GM12865 (cell line): ENCODE measurements around the gene PPP1R36.
A peak's percentile ranks its signal among the peaks of the same experiment; 100 is the strongest.
"Not testable (repeated sequence)": the region's sequence is repeated elsewhere in the genome, so short reads cannot be mapped to it uniquely, and the experiment has no call there.

ENCODE experiments used
- DNase-seq: peaks from one replicate; pipeline ENCODE4 v3.0.0; 2010; ENCODE audit warnings: low read depth
- H3K4me3 ChIP-seq: 2 replicates; pipeline ENCODE4 v1.5.1; 2011; ENCODE audit warnings: mild to moderate bottlenecking, low read depth, low read length, control low read depth
- CTCF ChIP-seq: IDR thresholded peaks from 2 replicates; pipeline ENCODE4 v1.5.1; 2011; ENCODE audit warnings: low read length, control low read depth, low read depth, inconsistent platforms; ENCODE audit not compliant: insufficient read depth; ENCODE audit errors: missing control alignments

Gene PPP1R36

GRCh38 chr14:64628940-64629408 is 79.2 kb downstream of the PPP1R36 start:
- no peak for DNase-seq
- no peak overlapping the region for H3K4me3 ChIP-seq
- TF ChIP-seq CTCF, result no peak

- H3K4me3 ChIP-seq, result no peak overlapping the region
- no peak for DNase-seq
- TF ChIP-seq CTCF, result no peak
These were observed 81.0 kb downstream of the PPP1R36 start for GRCh38 chr14:64630778-64631177.

GRCh38 chr14:64631222-64631621 is 81.5 kb downstream of the PPP1R36 start:
- H3K4me3 ChIP-seq, DNase-seq: not testable (repeated sequence)

- no peak overlapping the region for H3K4me3 ChIP-seq
- no peak for TF ChIP-seq CTCF
- DNase-seq, result no peak
These were observed 82.3 kb downstream of the PPP1R36 start for GRCh38 chr14:64632056-64632455.

- no peak overlapping the region for H3K4me3 ChIP-seq
- no peak for TF ChIP-seq CTCF
- no peak for DNase-seq
These were observed 84.8 kb downstream of the PPP1R36 start for GRCh38 chr14:64634558-64634957.

GRCh38 chr14:64636208-64636979 is 86.6 kb downstream of the PPP1R36 start:
- DNase-seq, result peak; percentile 70
- H3K4me3 ChIP-seq, result no peak overlapping the region
- TF ChIP-seq CTCF, result peak; percentile 82

GRCh38 chr14:64636980-64637429 is 87.2 kb downstream of the PPP1R36 start:
- no peak for TF ChIP-seq CTCF
- H3K4me3 ChIP-seq, result no peak overlapping the region
- no peak for DNase-seq
